ENCODE data around the gene PIK3R6.

DNA sequence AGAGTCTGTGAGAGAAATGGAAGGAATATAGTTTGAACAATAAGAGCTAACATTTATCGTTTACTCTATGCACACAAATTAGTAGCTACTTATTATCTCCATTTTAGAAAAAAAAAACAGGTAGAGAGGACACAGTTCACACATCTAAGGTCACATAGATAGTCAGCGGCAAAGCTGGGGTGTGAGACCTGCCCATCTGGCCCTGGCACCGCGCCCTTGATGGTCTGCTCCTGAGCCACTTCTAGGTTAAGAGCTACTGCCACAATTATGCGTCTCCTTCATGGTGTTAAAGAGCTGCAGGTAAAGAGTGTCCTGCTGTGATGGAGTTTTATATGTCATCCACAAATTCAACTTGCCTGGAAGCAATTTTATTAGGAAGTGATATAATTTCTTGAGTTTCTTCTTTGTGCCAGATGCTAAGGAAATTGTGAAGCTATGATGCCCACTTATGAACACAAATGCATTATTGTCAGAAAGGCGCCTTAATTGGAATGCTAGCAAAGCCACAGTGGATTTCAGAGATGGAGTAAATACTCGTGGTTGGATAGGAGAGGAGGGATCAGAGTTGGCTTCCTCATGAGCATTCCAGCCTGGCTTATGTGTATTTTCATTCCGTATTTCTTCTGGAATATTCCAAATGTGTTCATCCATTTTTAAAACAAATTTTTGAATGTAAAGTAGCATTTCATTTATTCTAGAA, 47.0 kb downstream of the PIK3R6 start:
- no peak for TF ChIP-seq EZH2phosphoT487 (IDR thresholded peaks at IDR 0.05; ENCODE audit: insufficient read depth, low read depth)
- TF ChIP-seq EZH2 (IDR thresholded peaks at IDR 0.05; ENCODE audit: insufficient read depth, poor library complexity, severe bottlenecking) = no peak
